Measurements from ENCODE around the gene PODXL.
A peak's percentile ranks its signal among the peaks of the same experiment; 100 is the strongest.
"Not testable (repeated sequence)": the region's sequence is repeated elsewhere in the genome, so short reads cannot be mapped to it uniquely, and the experiment has no call there.

The PODXL gene

DNA sequence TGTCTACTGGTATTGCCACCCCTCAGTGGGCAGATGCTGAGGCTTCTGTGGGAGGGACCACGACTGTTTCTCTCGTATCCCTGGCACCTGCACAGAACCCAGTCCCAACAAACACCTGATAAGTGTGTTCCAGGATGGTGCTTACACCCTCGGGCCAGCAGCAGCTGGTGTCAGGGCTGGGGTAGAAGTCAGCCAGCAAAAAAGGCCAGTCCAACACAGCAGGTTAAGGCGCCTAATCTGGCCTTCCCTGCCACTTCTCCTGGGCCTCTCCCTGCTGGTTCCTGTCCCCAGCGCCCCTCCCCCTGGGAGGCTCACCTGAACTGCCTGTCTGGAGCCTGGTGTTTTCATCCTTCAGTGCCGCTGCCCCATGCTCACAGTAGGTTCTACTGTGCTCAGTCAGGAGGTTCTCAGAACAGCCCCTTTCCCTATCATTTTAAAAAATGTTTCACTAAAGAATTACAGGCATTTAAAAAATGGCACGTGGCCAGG is 20.0 kb downstream of the PODXL start:
- no peak for DNase-seq

GRCh38 chr7:131533566-131534561 is 22.6 kb downstream of the PODXL start:
- no peak for DNase-seq

GRCh38 chr7:131533151-131533559 is 23.3 kb downstream of the PODXL start:
- DNase-seq, result no peak

- DNase-seq, result no peak
Measured at GRCh38 chr7:131532570-131533091, 23.8 kb downstream of the PODXL start.

DNA sequence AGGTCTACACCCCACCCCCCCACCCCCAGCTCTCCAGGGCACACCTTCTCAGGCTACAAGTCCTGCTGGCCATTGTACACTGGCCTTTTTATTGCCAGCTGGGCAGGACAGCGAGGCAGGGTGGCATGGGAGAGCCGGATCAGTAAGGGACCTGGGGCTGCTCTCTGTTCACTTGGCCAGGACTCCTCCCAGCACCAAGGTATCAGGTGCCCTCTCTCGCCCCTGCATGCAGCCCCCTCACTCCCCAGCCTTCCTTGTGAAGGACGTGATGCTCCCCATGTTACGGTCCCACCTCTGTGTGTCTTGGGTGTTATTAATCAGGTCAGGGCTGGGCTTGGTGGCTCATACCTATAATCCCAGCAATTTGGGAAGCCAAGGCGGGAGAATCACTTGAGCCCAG is 26.3 kb downstream of the PODXL start:
- DNase-seq, result no peak

DNA sequence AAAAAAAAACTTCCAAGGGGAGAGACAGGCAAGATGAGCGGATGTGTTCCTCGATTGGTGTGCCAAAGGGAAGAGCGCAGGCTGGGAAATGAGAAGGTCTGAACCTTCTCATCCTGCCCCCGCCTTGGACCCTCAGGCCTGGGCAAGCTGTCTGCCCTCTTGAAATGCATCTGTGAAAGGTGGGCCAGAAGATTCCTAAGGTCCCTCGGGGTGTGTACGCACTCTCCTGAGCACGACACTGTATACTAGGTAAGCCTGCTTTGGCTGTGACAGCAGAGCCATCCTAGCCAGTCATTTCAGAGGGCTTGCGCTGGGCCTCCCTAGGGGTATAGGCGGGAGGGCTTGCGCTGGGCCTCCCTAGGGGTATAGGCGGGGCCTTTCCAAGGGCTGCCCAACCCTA is 26.8 kb downstream of the PODXL start:
- DNase-seq, result no peak

GRCh38 chr7:131529179-131529578 is 27.2 kb downstream of the PODXL start:
- DNase-seq, result no peak

- no peak for DNase-seq
Measured at GRCh38 chr7:131527456-131527855, 29.0 kb downstream of the PODXL start.

- DNase-seq, result no peak
Measured at GRCh38 chr7:131525820-131526219, 30.6 kb downstream of the PODXL start.

GRCh38 chr7:131524703-131525102 is 31.7 kb downstream of the PODXL start:
- DNase-seq, result no peak

GRCh38 chr7:131524115-131524514 is 32.3 kb downstream of the PODXL start:
- DNase-seq, result no peak

DNA sequence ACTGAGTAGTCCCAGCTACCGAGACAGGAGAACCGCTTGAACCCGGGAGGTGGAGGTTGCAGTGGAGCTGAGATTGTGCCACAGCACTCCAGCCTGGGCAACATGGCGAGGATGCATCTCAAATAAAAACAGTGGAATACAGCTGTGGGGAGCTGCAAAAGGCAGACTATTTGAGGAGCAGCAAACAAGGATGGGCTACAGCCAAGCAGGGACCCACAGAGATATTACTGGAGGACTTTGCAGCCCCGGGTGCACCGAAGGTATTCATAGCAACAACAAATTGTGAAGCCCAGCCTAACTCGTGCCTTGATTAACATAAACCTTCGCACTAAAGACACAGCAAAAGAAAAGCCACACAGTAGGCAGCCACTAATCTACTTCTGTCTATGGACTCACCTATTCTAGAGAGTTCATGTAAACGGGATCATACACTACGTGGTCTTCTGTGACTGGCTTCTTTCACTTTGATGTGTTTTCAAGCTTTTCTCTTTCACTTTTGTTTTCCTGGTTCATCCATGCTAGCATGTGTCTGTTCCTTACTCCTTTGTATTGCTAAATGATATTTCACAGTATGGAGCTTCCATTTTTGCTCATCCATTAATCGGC is 34.0 kb downstream of the PODXL start:
- DNase-seq, result no peak

GRCh38 chr7:131521651-131522163 is 34.7 kb downstream of the PODXL start:
- DNase-seq, result peak; percentile 2

DNA sequence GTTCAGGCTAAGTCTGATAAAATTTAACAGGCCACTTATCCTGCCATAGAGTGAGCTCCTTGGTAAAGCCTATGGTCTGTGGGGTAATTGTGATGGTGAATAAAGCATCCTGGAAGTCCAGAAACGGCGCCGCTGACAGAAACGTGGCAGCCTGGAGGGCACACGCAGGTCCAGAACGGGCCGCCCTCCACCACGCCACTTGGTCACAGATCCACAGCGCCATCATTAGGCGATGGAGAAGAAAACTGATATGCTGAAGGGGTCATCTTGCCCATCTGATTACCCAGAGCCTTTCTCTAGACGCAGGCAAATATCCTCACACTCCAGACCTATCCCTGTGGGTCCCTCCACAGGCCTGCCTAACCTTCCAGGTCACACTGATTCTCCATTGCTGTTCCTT is 37.8 kb downstream of the PODXL start:
- no peak for DNase-seq

DNA sequence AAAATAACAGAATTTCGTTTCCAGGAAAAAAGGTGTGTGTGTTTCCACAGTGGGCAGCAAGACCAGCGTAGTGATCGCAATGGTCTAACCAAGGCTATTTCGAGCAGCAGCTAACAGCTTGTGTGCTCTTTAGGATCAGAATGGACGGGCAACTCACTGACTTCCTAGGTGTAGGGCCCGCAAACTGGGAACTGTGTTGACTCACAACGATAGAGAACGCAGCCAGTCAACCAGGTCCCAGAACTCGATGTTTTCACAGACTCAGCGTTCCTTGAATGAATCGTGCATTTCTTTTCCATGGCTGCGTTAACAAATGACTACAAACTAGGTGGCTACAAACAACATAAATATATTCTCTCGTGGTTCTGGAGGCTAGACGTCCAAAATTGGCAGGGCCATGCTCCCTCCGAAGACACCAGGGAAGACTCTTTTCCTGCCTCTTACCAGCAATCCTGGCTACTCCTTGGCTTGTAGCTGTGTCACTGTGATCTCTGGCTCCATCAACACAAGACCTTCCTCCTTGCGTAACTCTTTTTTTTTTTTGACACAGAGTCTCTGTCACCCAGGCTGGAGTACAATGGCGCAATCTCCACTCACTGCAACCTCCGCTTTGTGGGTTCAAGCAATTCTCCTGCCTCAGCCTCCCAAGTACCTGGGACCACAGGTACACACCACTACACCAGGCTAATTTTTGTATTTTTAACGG is 39.1 kb downstream of the PODXL start:
- DNase-seq, result no peak

DNA sequence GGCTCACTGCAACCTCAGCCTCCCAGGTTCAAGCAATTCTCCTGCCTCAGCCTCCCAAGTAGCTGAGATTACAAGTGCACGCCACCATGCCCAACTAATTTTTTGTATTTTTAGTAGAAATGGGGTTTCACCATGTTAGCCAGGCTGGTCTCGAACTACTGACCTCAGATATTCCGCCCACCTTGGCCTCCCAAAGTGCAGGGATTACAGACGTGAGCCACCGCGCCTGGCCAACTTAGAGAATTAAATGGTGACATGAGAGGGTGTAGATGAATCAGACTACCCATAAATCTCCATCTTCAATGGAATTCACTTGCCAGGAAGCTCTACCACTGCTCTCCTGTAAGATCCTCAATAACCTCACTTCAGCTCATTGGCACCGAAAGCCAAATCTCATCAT is 41.0 kb downstream of the PODXL start:
- not testable (repeated sequence) for DNase-seq

GRCh38 chr7:131513245-131514061 is 43.0 kb downstream of the PODXL start:
- DNase-seq, result peak; percentile 89

GRCh38 chr7:131511774-131512535 is 44.5 kb downstream of the PODXL start:
- DNase-seq, result no peak

DNA sequence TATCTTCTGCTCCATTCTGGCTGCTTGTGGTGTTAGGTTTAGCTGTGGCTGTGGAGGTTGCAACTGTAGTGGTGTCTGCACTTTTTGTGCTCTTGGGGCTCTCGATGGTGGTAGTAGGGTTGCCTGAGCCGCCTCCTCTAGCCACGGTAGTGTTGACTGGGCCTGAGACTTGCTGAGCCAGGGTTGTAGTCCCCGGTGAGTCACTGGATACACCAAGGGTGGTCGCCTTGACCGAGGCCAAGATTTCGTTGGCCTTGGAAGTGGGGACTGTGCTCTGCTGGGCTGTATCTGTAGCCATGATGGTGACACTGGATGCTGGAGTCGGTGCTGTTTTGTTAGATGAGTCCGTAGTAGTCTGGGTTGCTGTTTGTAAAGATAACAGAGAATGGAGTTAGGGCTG is 45.4 kb downstream of the PODXL start:
- no peak for DNase-seq

DNA sequence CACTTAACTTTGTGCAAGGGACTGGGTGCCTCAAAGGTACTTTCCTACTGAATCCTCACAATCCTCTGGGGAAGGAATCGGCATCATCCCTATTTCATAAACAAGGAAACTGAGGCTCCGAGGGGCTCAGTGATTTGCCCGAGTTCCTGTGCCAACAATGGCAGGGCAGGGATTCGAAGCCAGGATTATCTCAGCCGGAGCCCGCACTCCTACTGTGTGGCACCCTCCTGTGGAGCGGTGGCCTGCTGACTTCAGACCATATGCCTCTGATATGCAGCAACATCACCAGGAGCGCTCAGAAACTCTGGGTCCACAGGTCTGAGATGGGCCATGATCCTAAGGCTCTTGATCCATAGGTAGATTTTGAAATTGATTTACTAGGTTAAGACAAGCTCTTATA is 46.6 kb downstream of the PODXL start:
- no peak for DNase-seq

Data from NCI-H1105 (cell line).